ENCODE measurements around the gene GLA.
A peak's percentile ranks its signal among the peaks of the same experiment; 100 is the strongest.

Gene GLA

DNA sequence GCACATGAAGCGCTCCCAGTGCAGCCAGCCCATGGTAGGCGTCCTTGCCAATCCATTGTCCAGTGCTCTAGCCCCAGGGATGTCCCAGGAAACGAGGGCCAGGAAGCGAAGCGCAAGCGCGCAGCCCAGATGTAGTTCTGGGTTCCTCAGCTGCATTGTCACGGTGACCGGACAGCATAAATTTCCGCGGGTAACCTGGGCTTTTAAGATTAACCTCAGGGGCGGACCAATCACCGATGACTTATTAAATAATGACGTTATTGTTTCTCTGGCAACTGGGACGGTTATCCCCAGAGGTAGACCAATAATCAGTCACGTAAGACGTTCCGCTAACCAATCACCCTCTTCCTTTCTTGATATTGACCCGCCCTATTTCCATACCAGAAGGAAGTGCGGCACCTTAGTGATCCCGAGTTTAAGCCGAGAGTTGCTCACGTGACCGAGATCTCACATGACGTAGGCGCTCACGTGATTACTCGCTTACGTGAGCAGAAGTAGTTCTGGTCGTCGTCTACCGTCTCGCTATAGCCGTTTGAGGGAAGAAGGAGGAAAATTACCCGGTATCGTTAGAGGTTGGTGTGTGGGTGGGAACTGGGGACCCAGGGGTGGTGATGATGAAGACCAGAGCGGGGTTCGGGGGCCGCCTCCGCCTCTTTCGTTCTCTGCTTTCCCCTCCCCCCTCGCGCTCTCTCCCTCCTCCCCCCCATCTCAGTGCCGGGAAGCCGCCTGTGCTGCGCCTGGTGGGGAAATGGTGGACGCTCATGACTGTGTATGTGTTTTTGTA lies at the start of gene GLA, which contains the start of gene HNRNPH2:
Gene GLA, minus strand, starts transcription at position 178 of the 784 bp plus-strand sequence. Its CDS starts 22 bp downstream, at position 156.
Gene HNRNPH2, plus strand, starts transcription at position 475 of the 784 bp plus-strand sequence. CDS start 3,767 bp downstream, outside the sequence.
- peak; percentile 72 for DNase-seq

DNA sequence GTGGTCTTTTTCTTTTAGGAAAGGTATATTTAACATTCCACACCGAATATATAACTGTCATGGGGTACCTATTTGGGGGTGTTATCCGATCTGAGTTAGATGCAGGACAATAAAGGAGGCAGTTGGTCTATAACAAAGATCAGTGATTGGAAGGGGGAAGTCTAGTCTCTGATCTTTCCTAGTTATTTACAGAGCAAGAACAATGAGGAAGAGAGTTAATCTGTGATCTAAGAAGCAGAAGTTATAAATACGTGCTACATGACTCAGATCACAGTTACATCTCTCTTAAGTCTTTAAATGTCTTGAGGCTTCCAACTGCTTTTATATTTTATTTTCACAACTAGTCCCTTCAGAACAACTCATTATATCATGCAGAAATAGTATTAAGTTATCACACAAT lies 44.3 kb upstream of the GLA start:
- no peak for DNase-seq

DNA sequence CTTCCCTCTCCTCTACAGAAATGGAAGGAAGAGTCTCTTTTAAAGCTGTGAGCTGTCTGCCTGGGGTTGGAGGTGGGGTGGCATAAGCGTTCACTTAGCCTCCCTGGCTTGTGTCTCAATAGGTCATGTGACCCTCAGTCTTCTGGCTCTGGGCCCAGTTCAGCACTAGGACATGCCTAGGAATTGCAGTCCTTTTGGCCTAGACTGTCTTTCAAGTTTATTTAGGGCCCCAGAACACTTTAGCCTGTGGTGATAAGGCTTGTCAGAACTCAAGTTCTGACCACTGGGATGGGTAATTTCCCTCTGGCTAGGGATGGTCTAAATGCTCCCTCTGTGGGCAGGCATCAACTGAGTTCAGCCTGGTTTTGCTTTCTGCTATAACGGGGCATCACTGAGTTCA lies 43.2 kb upstream of the GLA start:
- DNase-seq = no peak

DNA sequence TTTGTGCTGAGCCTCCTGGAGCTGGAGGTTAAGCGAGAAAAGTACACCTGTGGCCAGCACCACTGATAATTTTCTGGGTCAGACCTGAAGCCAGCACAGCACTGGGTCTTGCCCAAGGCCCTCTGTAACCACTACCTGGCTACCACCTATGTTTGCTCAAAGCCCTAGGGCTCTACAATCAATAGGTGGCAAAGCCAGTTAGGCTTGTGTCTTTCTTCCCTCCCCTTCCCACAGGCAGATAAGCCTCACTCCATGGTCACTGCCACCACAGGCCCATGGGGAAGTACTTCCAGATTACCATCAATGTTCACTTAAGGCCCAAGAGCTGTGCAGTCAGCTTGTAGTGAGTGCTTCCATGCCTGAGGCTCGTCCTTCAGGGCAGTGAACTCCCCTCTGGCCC lies 42.4 kb upstream of the GLA start:
- DNase-seq = no peak

DNA sequence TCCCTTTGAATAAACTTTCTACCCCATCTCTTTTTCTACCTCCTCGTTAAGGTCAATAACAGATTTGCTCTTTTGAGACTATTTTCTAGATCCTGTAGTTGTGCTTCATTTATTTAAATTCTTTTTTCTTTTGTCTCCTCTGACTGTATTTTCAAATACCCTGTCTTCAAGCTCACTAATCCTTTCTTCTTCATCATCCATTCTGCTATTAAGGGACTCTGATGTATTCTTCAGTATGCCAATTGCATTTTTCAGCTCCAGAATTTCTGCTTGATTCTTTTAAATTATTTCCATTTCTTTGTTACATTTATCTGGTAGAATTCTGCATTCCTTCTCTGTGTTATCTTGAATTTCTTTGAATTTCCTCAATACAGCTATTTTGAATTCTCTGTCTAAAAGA lies 41.6 kb upstream of the GLA start:
- no peak for DNase-seq

DNA sequence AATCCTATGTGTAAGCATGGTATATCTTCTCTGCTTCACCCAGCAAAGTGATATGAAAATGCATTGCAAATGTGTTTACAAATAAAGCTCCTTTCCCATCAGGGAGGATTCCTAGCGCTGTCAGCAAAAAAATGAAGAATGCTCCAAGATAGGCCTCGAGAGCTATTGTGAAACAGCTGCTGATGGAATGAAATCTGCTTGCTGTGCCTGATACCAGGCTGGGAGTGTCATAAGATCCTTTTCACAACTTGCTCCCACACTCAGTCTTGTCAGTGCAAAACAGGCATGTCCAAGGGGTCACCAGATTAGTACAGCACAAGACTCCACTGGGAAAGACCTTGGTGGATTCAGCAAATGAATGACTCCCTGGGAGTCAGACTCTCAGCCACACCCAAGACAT lies 34.4 kb upstream of the GLA start:
- DNase-seq = no peak

DNA sequence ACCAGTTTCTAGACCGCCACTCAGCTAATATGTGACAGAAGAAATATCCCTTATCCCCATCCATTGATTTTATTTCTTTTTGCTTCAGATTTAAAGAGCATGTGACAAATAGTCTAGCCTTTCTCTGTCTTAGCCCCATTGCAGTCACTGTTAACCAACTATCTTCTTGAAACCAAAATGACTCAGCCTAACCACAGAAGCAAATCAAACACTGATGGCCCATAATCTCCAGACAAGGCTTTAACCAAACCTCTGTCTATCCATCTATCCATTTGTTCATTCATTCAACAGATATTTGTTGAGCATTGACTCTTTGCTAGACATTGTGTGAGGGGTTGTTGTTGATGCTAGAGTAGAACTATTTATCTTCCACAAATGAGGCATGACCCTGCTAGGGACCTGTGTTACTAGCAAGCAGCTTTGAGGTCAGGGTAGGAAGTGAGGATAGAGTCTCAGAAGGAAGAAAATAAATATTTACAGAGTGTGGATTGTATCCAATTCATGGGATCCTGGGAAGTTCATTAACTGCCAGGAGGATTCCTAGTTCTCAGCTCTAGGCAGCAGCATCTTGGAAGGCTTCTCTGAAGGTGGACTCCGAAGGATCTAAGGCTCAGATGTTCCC lies 22.8 kb upstream of the GLA start:
- no peak for DNase-seq

DNA sequence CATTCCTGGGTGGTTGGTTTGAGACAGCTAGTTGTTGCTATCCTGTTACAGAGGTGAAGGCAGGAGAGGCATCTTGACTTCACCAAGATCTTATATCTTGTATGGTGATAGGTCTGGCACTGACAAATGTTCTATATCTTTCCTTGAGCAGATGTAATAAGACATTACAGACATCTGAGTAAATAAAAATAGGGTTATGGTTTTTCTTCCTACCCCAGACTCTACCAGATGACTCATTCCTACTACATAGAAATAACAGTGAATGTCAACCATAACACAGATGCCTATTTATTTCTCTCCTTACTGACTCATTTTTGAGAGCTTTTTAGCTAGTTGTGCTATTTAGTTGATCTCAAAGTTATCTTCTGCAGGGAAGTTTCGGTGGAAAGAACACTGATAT lies 22.2 kb upstream of the GLA start:
- no peak for DNase-seq

DNA sequence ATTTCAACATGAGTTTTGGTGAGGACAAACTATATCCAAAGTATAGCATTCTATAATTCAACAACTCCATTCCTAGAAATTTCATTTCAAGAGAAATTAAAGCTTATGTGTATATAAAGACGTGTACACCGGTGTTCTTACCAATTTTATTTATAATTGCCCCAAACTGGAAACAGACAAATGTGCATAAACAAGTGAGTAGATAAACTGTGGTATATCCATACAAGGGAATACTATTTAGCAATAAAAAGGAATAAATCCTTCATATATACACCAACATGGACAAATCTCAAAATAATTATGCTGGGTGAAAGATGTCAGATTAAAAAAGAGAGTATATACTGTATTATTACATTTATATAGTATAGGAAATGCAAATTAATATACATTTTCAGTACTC lies 20.2 kb upstream of the GLA start:
- no peak for DNase-seq

DNA sequence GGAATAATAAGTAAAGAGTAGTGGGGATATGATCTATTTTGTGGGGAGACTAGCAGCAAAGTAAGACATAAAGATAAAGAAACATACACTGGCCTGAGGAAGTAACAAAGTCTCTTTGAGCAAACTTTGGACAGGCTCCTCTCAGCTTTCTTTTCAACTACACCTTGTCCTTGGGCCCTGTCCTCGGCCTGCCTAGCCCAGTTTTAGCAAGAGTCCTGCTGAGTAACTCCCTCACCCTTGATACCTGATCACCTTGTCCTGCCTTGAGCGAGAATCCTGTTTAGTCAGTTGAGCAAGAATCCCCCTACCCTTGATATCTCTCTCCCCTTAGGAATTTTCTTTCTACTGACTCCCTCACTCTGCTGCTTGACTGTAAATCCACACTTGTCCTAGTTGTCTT lies 11.8 kb upstream of the GLA start:
- DNase-seq = no peak

DNA sequence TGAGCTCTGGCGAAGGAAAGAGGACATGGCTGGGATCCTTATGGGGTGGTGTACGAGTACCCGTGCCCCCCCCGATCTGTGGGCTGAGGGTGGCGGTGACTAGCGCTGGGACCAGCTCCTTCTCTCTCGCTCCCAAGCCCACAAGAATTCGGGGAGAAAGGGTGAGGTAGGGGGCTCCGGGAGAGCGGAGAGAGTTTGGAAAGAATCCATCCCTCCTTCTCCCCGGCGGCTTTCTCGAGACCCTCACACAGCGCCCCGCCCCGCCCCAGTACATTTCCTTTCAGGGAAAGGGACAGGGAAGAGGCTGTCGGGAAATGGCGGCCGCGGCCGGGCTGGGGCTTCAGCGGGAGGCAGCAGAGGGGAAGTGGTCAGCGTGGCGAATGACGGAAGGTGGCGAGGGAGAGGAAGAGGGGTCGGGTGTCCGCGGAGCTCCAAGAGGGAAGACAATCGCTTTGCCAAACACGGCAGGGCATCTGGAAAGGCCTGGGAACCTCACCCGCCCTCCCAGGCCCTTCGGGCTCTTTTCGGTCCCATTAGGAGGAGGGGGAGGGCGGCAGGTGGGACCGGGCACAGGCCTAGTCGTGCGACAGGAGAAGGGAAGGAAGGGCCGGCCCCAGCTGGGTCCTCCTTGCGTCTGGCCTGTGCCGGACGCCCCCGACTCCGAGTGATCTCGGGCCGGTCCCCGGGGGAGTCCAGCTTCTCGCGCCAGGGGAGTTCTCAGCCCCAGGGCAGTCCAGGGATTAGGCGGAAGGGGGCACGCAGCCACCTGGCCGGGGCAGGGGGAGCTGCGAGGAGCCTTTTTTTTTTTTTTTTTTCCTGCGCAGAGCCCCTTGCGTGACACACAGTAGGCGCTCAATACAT lies 10.5 kb upstream of the GLA start:
- DNase-seq = no peak

DNA sequence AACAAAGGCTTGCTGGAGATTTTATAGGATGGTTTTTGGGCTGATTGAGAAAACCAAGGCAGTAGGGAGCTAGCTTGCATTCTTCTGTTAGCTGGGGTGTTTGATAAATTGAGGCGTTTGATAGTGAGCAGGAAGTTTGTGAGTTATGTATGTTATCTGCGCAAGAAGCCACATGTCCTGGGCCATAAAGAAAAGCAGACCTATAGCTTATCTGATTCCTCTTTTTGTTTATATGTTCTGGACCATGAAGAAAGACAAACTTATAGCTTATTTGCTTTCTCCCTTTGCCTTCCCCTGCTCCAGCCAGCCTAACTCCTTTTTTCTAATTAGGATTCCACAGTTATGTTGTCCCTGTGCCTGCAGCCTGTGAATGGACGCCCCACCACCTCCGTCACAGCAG lies 9.5 kb upstream of the GLA start:
- no peak for DNase-seq

DNA sequence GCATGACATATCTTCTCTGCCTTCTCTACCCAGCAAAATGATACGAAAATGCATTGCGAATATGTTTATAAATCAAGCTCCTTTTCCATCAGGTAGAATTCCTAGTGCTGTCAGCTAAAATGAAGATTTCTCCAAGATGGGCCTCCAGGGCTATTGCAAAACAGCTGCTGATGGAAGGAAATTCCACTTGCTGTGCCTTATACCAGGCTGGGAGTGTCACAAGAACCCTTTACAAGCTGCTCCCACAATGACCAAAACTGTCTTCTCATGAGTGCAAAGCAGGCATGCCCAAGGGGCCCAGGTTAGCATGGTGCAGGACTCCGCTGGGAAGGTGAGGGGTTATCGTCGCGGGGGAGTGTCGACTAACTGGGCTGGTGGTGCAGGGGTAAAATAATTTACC lies 9.0 kb upstream of the GLA start:
- DNase-seq = no peak

DNA sequence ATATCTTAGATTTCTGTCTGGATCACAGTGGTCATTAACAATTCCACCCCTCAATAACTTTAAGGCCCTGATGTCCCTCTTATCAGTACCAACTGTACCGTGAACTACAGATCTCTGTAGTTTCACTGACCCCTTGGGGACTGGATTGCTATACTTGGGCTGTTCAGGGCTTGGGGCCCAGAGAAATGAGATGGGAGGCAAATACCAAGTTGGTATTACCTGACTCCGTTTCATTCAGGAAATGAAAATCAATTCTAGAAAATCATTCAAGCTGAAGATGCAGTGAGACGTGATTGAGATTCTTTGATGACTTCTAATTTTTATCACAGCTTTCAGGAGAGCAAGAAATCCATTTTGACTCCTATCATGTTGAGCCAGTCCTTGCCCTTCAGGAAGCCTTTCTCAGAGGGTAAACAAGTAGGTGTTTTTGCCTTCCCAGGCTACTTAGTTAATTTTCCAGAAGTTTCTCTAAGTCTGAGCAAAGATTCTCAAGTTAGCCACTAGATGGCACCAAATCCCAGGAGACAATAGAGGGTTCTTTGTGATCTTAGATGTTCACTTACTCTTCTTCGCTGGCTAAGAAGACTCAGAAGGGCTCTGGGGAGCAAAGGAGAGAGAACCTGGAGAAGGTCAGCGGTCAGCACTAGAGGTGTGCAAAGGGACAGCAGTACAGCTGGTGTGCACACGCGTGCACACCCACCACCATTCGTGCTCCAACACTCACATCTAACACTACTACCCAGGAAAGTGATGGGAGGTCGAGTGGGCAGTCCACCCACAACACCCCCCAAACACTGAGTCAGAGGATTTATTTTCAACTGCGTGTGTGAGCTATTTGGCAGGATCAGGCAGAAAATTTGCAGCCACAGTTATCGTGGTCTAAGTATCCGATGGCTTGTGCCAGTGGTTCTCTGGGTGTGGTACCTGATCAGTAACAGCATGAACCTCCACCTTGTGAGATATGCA lies 7.7 kb upstream of the GLA start:
- peak; percentile 1 for DNase-seq

DNA sequence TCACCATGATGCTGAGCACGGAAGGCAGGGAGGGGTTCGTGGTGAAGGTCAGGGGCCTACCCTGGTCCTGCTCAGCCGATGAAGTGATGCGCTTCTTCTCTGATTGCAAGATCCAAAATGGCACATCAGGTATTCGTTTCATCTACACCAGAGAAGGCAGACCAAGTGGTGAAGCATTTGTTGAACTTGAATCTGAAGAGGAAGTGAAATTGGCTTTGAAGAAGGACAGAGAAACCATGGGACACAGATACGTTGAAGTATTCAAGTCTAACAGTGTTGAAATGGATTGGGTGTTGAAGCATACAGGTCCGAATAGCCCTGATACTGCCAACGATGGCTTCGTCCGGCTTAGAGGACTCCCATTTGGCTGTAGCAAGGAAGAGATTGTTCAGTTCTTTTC lies 4.3 kb upstream of the GLA start:
- no peak for DNase-seq

DNA sequence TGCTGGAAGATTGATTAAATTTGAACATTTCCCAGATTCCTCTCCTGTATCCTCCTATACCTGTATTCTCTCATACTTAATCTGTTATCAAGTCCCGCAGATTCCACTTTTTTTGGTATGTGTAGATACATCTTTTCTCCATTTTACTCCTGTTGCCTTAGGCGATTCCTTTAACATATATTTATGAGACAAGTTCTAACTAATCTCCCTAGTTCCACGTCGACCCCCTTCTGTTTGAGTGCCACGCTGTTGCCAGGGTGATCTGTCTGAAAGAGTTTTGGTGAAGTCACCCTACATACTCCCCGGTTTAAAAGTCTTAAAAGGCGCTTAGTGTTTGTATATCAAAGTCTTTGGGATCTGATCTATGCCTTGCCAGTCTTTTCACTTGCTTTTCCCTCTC lies 2.7 kb upstream of the GLA start:
- DNase-seq = no peak

DNA sequence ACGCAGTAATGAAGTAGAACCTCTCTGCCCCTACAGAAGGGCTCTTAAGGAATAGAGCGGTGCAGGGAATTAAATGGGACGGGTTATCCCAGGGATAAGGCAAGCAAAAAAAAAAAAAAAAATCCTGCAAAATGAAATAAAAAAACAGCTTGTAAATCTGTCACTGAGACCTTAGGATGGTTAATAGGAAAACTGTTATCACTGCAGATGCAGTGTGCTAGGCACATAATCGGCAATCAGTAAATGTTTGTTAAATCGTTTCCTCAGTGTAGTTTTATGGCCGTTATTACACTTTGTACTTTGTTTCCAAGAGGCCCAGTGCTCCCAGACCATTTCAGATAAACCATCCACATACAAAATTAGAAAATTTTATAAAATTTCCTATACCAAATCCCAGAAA lies 1.3 kb upstream of the GLA start:
- no peak for DNase-seq

DNA sequence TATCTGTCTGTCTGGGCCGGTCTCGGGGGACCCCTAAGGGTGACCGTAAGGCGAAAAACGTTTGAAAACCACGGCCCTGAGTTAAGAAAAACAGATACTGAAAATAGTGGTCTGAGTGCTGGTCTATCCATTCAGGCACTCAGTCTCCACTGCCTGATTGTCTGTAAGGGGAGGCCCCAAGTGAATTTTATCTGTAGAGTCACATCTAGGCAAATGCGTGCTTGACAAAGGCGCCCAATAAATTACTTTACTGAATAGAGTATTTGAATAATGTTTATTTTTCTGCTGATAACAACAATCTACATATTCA lies 762 bp upstream of the GLA start:
- no peak for DNase-seq

DNA sequence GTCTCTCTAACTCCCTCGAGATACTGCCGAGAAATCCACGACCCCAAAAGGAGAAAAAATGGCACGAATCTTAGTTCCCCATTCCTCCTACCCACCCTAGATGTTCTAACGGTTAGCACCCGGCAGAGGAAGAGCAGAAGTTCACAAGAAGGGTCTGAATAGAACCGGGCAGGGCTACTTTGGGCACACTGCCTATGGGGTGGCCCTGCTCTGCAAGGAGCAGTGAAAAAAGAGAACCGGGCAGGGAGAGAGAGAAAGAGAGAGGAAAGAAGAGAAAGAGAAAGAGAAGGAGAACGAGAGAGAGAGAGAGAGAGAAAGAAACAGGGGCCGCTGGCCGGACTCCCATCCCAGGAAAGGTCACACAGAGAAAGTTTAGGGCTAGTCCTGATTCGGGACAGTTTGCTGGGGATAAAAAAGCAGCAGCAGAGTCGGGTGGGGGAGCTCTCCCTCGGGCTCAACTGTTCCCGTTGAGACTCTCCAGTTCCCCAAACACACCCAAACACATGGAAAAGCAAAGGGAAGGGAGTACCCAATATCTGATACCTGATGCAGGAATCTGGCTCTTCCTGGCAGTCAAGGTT lies 468 bp downstream of the GLA start:
- no peak for DNase-seq

DNA sequence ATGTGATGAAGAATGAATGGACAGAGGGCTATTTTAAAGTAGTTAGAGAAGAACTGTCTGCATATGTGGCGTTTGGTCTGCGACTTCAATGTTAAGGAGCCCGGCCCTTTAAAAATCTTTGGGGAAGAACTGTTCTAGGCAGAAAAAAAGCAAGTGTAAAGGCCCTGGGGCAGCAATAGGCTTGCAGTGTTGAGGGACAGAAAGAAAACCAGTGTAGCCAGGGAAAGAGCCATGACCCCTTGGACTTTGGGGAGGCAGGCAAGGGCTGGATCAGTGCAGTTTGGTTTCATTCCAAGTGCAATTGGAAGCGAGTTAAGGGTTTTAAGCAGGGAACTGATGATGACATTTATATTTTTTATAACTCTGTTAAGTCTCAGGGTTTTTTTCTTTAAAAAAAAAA lies 7.9 kb downstream of the GLA start:
- no peak for DNase-seq

DNA sequence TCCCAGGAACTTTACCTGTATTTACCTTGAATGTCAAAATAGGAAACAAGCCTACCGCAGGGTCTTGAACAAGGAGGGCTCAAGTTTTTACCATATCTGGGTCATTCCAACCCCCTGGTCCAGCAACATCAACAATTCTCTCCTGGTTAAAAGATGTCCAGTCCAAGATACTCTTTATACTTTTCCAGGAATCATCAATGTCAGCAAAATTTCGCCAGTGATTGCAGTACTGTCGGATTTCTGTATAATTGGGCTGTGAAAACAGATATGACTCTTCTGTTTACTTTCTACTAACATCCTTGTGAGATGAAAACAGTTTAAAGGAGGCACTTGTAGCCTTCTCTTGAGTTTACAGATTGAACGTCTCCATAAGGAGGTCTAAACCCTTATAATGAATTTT lies 9.0 kb downstream of the GLA start:
- no peak for DNase-seq

DNA sequence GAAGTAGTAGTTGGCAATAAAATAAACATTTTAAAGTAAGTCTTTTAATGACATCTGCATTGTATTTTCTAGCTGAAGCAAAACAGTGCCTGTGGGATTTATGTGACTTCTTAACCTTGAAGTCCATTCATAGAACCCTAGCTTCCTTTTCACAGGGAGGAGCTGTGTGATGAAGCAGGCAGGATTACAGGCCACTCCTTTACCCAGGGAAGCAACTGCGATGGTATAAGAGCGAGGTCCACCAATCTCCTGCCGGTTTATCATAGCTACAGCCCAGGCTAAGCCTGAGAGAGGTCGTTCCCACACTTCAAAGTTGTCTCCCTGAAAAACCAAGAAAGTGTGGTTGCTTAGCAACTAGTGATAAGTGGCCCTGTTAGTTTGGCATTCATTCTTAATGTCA lies 9.9 kb downstream of the GLA start:
- DNase-seq = no peak
